GM19025 (cell line): Measurements from ENCODE around the gene ZNF354C.

Experiments
- ATAC-seq: cut with Tn5 transposase; IDR thresholded peaks from one replicate; pipeline ENCODE4 v1.9.1; 2021; ENCODE audit warnings: mild to moderate bottlenecking, low read depth, moderate library complexity; ENCODE audit not compliant: unreplicated experiment

The ZNF354C gene

DNA sequence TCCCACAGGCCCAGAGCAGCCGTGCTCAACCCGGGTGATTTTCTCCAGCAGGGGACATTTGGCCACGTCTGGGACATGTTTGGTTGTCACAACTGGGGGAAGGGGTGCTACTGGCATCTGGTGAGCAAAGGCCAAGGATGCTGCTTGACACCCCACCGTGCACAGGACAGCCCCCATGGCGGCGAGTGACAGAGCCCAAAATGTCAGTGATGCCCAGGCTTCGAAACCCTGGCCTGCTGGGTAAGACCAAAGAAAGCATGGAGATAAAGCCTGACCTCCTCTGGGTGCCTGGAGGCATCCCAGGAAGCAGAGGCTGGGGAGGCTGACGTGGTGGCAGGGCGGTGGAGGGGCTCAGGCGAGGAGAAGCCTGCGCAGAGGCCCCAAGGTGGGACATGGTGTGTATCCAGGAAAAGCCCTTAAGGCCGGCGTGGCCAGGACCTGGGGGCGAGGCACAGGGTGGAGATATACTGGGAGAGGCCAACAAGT, 66.4 kb downstream of the ZNF354C start:
- ATAC-seq: no peak

- no peak for ATAC-seq
Observed at GRCh38 chr5:179127136-179128040, 67.2 kb downstream of the ZNF354C start.

DNA sequence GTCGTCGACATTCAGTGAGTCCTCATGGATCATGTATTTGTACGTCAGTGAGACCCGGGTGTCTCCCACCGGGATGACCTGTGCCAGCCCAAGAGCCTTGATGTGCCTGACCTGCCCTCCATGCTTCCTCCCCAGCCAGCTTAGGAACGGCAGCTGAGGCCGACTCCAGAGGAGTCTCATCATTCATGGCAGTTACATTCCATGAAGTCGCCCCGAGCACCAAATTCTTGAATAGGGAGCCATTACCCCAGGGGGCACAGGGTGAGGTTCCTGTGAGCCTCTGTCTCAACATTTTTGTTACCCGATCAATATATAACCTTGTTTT, 67.8 kb downstream of the ZNF354C start:
- no peak for ATAC-seq

- no peak for ATAC-seq
Observed at GRCh38 chr5:179128976-179129375, 68.8 kb downstream of the ZNF354C start.

- ATAC-seq: no peak
Observed at GRCh38 chr5:179129607-179130071, 69.5 kb downstream of the ZNF354C start.

DNA sequence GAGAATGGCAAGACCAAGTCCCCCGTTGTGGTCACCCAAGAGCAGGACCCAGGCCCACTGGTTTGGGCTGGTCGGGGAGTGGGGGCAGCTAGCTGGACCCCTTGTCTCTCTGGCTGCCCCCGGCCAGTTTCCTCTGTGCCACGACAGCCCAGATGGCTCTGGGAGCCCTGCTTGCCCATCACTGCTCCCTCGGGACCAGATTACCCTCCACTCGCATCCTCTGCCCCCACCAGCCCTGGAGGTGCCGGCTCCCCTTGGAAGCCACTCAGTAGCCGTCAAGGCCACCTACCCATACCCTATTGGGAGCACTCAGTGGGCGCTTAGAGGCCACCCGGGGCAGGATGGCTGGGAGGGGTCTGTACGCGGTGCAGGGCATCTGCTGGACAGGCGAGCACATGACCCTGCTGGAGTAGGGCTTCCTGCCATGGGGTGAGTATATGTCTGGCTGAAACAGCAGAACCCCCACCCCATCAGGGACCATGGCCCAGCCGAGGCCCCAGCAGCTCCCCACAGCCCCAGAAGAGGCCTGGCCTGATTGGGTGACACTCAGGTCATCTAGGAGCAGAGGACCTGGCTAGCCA, 70.0 kb downstream of the ZNF354C start:
- no peak for ATAC-seq

- no peak for ATAC-seq
Observed at GRCh38 chr5:179131321-179131835, 71.2 kb downstream of the ZNF354C start.

DNA sequence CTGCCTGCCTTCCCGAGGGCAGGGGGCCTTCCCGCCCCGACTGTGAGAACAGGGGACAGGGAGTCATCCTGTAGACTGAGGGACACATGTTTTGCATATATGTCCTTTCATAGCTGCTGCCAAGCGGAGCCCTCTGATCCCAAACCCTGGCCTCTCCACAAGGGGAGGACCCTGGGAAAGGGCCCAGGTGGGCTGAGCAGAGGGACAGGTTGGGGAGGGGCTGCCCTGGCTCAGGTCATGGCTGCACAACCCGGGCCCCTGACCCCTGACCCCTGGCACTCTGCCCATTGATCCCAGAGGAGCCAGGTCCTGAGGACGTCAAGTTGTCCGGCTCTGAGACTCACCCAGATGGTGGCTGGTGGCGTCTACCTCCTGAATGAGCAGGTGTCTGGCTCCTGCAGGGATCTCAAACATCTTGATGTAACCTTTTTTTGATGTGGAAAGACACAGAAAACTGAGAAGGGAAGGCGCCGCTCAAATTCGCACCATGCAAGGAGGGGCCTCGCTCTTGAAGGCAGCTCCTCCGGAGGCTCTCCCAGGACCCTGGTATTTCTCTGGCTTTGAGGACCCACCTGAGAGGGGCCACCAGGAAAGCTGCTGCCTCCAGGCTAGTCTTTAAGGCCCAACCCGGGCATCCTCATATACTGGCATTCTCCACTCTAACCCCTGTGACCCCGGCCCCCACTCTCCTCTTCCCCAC, 71.9 kb downstream of the ZNF354C start:
- ATAC-seq: no peak

DNA sequence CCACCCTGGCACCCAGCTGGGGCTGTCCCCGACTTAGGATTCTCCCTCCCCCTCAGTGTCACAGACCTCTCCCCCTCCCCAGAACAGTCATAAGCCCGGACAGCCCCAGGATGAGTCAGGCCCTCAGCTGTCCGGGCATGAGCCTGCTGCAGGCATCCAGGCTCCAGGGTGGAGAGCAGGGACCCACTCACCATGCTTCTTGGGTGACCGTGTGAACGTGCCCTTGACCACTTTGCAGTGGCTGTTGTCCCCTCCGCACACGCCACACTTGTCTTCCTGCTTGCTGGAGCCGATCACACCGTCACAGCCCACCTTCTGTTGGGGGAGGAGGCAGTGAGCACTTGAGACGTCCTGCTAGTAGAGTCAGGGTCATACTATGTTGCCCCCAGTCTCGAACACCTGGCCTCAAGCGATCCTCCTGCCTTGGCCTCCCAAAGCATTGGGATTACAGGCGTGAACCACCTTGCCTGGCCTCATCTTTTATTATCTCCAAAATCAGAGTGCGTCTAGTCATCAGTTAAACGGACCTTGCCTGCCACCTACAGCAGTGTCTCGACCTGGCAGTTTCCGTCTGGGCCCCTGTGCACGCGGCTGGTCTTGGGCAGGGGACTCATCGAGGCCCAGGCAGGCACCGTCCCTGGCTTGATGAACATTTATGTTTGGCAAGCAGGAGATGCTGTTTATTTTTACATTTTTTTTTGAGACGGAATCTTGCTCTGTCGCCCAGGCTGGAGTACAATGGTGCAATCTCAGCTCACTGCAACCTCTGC, 72.6 kb downstream of the ZNF354C start:
- no peak for ATAC-seq
